HCT116 (cell line): ENCODE results near the gene RAB3C. TPM values are rescaled to one million over a fixed set of nuclear protein-coding genes. Genes with fewer than 3 reads are reported as not detected.

Experiments used
- ATAC-seq: fragments of 200-7000 bp; cut with Tn5 transposase; 2 replicates; pipeline ENCODE4 v1.9.1; 2020; ENCODE audit warnings: mild to moderate bottlenecking, moderate library complexity
- BruUV-seq: library from RNA; stranded (reverse); fragments of 400-500 nt; replicated peaks from 2 replicates; lab custom pipeline; 2021; lab: Mats Ljungman, UMichigan
- CTCF ChIA-PET: fragments of 300-600 bp; sonication (Branson Sonifier 250); formaldehyde crosslinking; loops from one replicate; lab custom pipeline; 2021; ENCODE audit warnings: antibody characterized with exemption; lab: Charles Lee
- POLR2A ChIA-PET: fragments of 300-600, 350-600 bp; sonication (Branson Sonifier 250); formaldehyde crosslinking; loops from one replicate; lab custom pipeline; 2021; ENCODE audit warnings: antibody characterized with exemption; lab: Charles Lee
- RAD21 ChIA-PET, 2 experiments: fragments of 300-600 bp; sonication (Branson Sonifier 250); formaldehyde crosslinking; loops; one replicate each; lab custom pipeline; 2023; ENCODE audit warnings: low total read pairs in 2 of 2; ENCODE audit not compliant: uncharacterized antibody in 2 of 2, unreplicated experiment in 2 of 2, low non-redundant PET in 1 of 2; lab: Charles Lee
- DNase-seq: peaks from one replicate; pipeline ENCODE4 v3.0.0-alpha.2; 2010; ENCODE audit warnings: low read depth, low spot score
- H2AFZ ChIP-seq: fragments of 200-600 bp; shearing (Covaris generic), sonication (generic); 2 replicates; pipeline ENCODE4 v1.6.1; 2017; ENCODE audit warnings: low read depth, mixed run types, mixed read lengths, antibody characterized with exemption, low read length; ENCODE audit not compliant: poor library complexity, severe bottlenecking
- H3K27ac ChIP-seq: 2 replicates; pipeline ENCODE4 v1.5.1; 2012; ENCODE audit warnings: low read depth, low read length
- H3K27me3 ChIP-seq: fragments of 200-600 bp; sonication (generic); 2 replicates; pipeline ENCODE4 v1.6.1; 2016; ENCODE audit warnings: mixed run types, low read length, mixed read lengths; ENCODE audit not compliant: insufficient read depth
- H3K36me3 ChIP-seq, 2 experiments: fragments of 200-500 bp in 1 of 2; fragments of 200-600 bp in 1 of 2; sonication (Bioruptor generic) in 1 of 2; sonication (generic) in 1 of 2; 2 replicates each; pipeline versions ENCODE4 v1.5.1 to v1.6.1; 2014 to 2016; ENCODE audit warnings: low read length in 2 of 2, inconsistent platforms in 1 of 2, mixed read lengths in 1 of 2, mixed run types in 1 of 2; ENCODE audit not compliant: insufficient read depth in 2 of 2, control insufficient read depth in 1 of 2
- H3K4me1 ChIP-seq, 2 experiments: fragments of 200-600 bp in 1 of 2; sonication (generic) in 1 of 2; 2 replicates each; pipeline versions ENCODE4 v1.5.1 to v1.6.1; 2012 to 2017; ENCODE audit warnings: low read length in 2 of 2, inconsistent platforms in 1 of 2, mild to moderate bottlenecking in 1 of 2, mixed read lengths in 1 of 2, mixed run types in 1 of 2, moderate library complexity in 1 of 2; ENCODE audit not compliant: insufficient read depth in 2 of 2, control insufficient read depth in 1 of 2
- H3K4me2 ChIP-seq: fragments of 200-600 bp; sonication (generic); 2 replicates; pipeline ENCODE4 v1.6.1; 2017; ENCODE audit warnings: mixed run types, low read length, mixed read lengths
- H3K4me3 ChIP-seq, 2 experiments: fragments of 200-600 bp in 1 of 2; sonication (generic) in 1 of 2; replicated peaks in 1 of 2; 2 replicates each; pipeline ENCODE4 v1.5.1; 2011 to 2016; ENCODE audit warnings: low read length in 2 of 2, control low read depth in 1 of 2, low read depth in 1 of 2, mild to moderate bottlenecking in 1 of 2, mixed read lengths in 1 of 2, mixed run types in 1 of 2
- H3K79me2 ChIP-seq: fragments of 200-600 bp; sonication (generic); 2 replicates; pipeline ENCODE4 v1.6.1; 2017; ENCODE audit warnings: mild to moderate bottlenecking, mixed run types, low read length, moderate library complexity, mixed read lengths; ENCODE audit not compliant: insufficient read depth
- H3K9ac ChIP-seq: fragments of 200-600 bp; sonication (generic); 2 replicates; pipeline ENCODE4 v1.6.1; 2016; ENCODE audit warnings: low read length, mixed read lengths
- H3K9me2 ChIP-seq: fragments of 200-600 bp; sonication (generic), shearing (Covaris generic); 2 replicates; pipeline ENCODE4 v1.6.1; 2017; ENCODE audit warnings: mixed run types, mild to moderate bottlenecking, moderate library complexity; ENCODE audit not compliant: insufficient read depth
- H3K9me3 ChIP-seq, 2 experiments: fragments of 200-500 bp in 1 of 2; fragments of 200-600 bp in 1 of 2; sonication (Bioruptor generic) in 1 of 2; sonication (generic) in 1 of 2; 2 replicates each; pipeline ENCODE4 v1.6.1; 2014 to 2017; ENCODE audit warnings: low read length in 2 of 2, mixed read lengths in 2 of 2, inconsistent platforms in 1 of 2, low read depth in 1 of 2, mild to moderate bottlenecking in 1 of 2, mixed run types in 1 of 2, moderate library complexity in 1 of 2; ENCODE audit not compliant: control insufficient read depth in 1 of 2, insufficient read depth in 1 of 2
- H4K20me1 ChIP-seq: fragments of 200-600 bp; sonication (generic), shearing (Covaris generic); 2 replicates; pipeline ENCODE4 v1.6.1; 2017; ENCODE audit warnings: mixed run types, mild to moderate bottlenecking, moderate library complexity; ENCODE audit not compliant: insufficient read depth
- ATF3 ChIP-seq: IDR thresholded peaks from 2 replicates; pipeline ENCODE4 v1.6.1; 2012
- CBX3 ChIP-seq: IDR thresholded peaks from 2 replicates; pipeline ENCODE4 v1.6.1; 2012; ENCODE audit warnings: low read depth
- EGR1 ChIP-seq: IDR thresholded peaks from 2 replicates; pipeline ENCODE4 v1.6.1; 2012; ENCODE audit warnings: low read depth
- EZH2 ChIP-seq: fragments of 200-600 bp; sonication (generic); IDR thresholded peaks from 2 replicates; pipeline ENCODE4 v1.6.1; 2017; ENCODE audit warnings: antibody characterized with exemption, mixed run types
- EZH2phosphoT487 ChIP-seq: fragments of 200-600 bp; IDR thresholded peaks from 2 replicates; pipeline ENCODE4 v1.6.1; 2018; ENCODE audit warnings: antibody characterized with exemption, borderline replicate concordance
- JUND ChIP-seq: IDR thresholded peaks from 2 replicates; pipeline ENCODE4 v1.6.1; 2012
- POLR2A ChIP-seq: IDR thresholded peaks from 2 replicates; pipeline ENCODE4 v1.7.0; 2011; ENCODE audit warnings: borderline replicate concordance; ENCODE audit not compliant: insufficient read depth, insufficient read length; ENCODE audit errors: extremely low read depth
- POLR2AphosphoS5 ChIP-seq: IDR thresholded peaks from 2 replicates; pipeline ENCODE4 v1.6.1; 2011; ENCODE audit warnings: mild to moderate bottlenecking, low read depth, low read length, moderate library complexity
- REST ChIP-seq: IDR thresholded peaks from 2 replicates; pipeline ENCODE4 v1.6.1; 2012; ENCODE audit warnings: low read depth
- SP1 ChIP-seq: IDR thresholded peaks from 2 replicates; pipeline ENCODE4 v1.6.1; 2012; ENCODE audit warnings: low read depth
- TCF7L2 ChIP-seq: IDR thresholded peaks from 2 replicates; pipeline ENCODE4 v1.7.0; 2011; ENCODE audit warnings: borderline replicate concordance, inconsistent platforms; ENCODE audit not compliant: insufficient read depth, insufficient read length; ENCODE audit errors: extremely low read depth
- ZFX ChIP-seq: fragments of 450-650 bp; IDR thresholded peaks from 2 replicates; pipeline ENCODE4 v1.6.1; 2017
- intact Hi-C: fragments of 100-400 bp; cut with micrococcal nuclease; formaldehyde crosslinking; loops from 2 replicates; pipeline ENCODE4 v1.10.0; 2022
- total RNA-seq: library from RNA; stranded (reverse); gene quantifications from one replicate; pipeline ENCODE4 v1.2.1, GENCODE V29; 2021; ENCODE audit not compliant: unreplicated experiment

RAB3C gene
- total RNA-seq, 1 experiment from 2014 or later = not detected

- Histone ChIP-seq H3K9me2 (no peaks in the 10 kb centered on the region), H3K4me2 (no peak overlapping the region), H4K20me1 (no peaks in the 10 kb centered on the region), H3K9ac (no peak overlapping the region), H3K36me3 (no peaks in the 10 kb centered on the region), H3K27ac (no peak overlapping the region), H3K79me2 (no peaks in the 10 kb centered on the region), H3K4me1 (no peaks in the 10 kb centered on the region), H3K9me3 (no peaks in the 10 kb centered on the region), H3K4me3 (no peak overlapping the region), H3K27me3 (peaks cover 15% of the 10 kb centered on the region), H2AFZ (no peak overlapping the region)
- ChIA-PET RAD21 (no interaction called here), POLR2A (no interaction called here), CTCF (no interaction called here)
- ATAC-seq = no peak
- intact Hi-C loops = no loop called here
- DNase-seq = no peak
- BruUV-seq = no TSS peak
- TF ChIP-seq EGR1 = no peak
- TF ChIP-seq SP1 = no peak
- no peak for TF ChIP-seq EZH2phosphoT487
- no peak for TF ChIP-seq POLR2A
- TF ChIP-seq REST = no peak
- no peak for TF ChIP-seq POLR2AphosphoS5
- TF ChIP-seq ATF3 = no peak
- no peak for TF ChIP-seq ZFX
- TF ChIP-seq TCF7L2 = no peak
- no peak for TF ChIP-seq EZH2
- no peak for TF ChIP-seq JUND
- TF ChIP-seq CBX3 = no peak
Measured at GRCh38 chr5:58767104-58767503, 184.2 kb downstream of the RAB3C start.
